Subcutaneous abdominal adipose tissue (tissue), 5 donors: ENCODE measurements around the gene EBLN2.

Experiments used
- H3K27ac ChIP-seq: one replicate; pipeline ENCODE4 v1.7.0; 2013; ENCODE audit warnings: low read depth, mild to moderate bottlenecking, inconsistent platforms, low read length, moderate library complexity
- H3K27me3 ChIP-seq, 5 donors: one replicate each; pipeline ENCODE4 v1.7.0; 2013; ENCODE audit warnings: low read length in 5 of 5, inconsistent platforms in 1 of 5; ENCODE audit not compliant: control insufficient read depth in 5 of 5, insufficient read depth in 4 of 5
- H3K36me3 ChIP-seq, 5 donors: one replicate each; pipeline ENCODE4 v1.7.0; 2013; ENCODE audit warnings: low read length in 5 of 5; ENCODE audit not compliant: control insufficient read depth in 5 of 5, insufficient read depth in 5 of 5
- H3K4me1 ChIP-seq, 5 donors: one replicate each; pipeline ENCODE4 v1.7.0; 2013; ENCODE audit warnings: low read length in 5 of 5, mild to moderate bottlenecking in 3 of 5, moderate library complexity in 1 of 5; ENCODE audit not compliant: control insufficient read depth in 5 of 5, insufficient read depth in 5 of 5
- H3K4me3 ChIP-seq, 5 donors: one replicate each; pipeline ENCODE4 v1.7.0; 2013; ENCODE audit warnings: low read length in 5 of 5, low read depth in 1 of 5
- H3K9ac ChIP-seq, 5 donors: one replicate each; pipeline ENCODE4 v1.7.0; 2013; ENCODE audit warnings: low read length in 5 of 5, mild to moderate bottlenecking in 4 of 5, moderate library complexity in 3 of 5
- H3K9me3 ChIP-seq, 5 donors: one replicate each; pipeline ENCODE4 v1.7.0; 2013; ENCODE audit warnings: low read length in 5 of 5; ENCODE audit not compliant: control insufficient read depth in 5 of 5
- donor health status: healthy.
- donor health status: healthy.
- donor health status: healthy.
- donor health status: healthy.
- donor health status: healthy.

The EBLN2 gene

GRCh38 chr3:73061416-73061815 is at the start of gene EBLN2:
Gene EBLN2, plus strand, starts transcription at chr3:73061659. Its CDS starts 423 bp downstream, at chr3:73062082.
- H3K27me3 ChIP-seq: no peaks in the 10 kb centered on the region
- H3K4me3 ChIP-seq: no peak within 1 kb of the TSS
- H3K27ac ChIP-seq: no peak within 1 kb of the TSS
- H3K4me1 ChIP-seq: peaks cover 0 to 5% (median 0%) of the 10 kb centered on the region in 5 donors
- peaks cover 20 to 32% (median 30%) of the 10 kb centered on the region in 5 donors for H3K36me3 ChIP-seq
- H3K9ac ChIP-seq: no peak within 1 kb of the TSS
- no peaks in the 10 kb centered on the region for H3K9me3 ChIP-seq

GRCh38 chr3:73018298-73018697 is 43.2 kb upstream of the EBLN2 start:
- Histone ChIP-seq H3K4me1 (peaks cover 0 to 16% (median 7%) of the 10 kb centered on the region in 5 donors), H3K4me3 (no peak overlapping the region), H3K36me3 (no peaks in the 10 kb centered on the region)

GRCh38 chr3:73018790-73019441 is 42.5 kb upstream of the EBLN2 start:
- Histone ChIP-seq H3K27ac (no peak overlapping the region), H3K4me1 (peaks cover 0 to 16% (median 7%) of the 10 kb centered on the region in 5 donors), H3K4me3 (no peak overlapping the region)

More at GRCh38 chr3:73018298-73018697, 43.2 kb upstream of the EBLN2 start:
- Histone ChIP-seq H3K27ac (no peak overlapping the region), H3K27me3 (no peaks in the 10 kb centered on the region), H3K9ac (no peak overlapping the region), H3K9me3 (no peaks in the 10 kb centered on the region)

GRCh38 chr3:73021301-73021835 is 40.1 kb upstream of the EBLN2 start:
- H3K4me1 ChIP-seq: peaks cover 0 to 36% (median 24%) of the 10 kb centered on the region in 5 donors
- H3K27ac ChIP-seq: no peak overlapping the region

More at GRCh38 chr3:73018790-73019441, 42.5 kb upstream of the EBLN2 start:
- H3K27me3 ChIP-seq: no peaks in the 10 kb centered on the region
- H3K36me3 ChIP-seq: no peaks in the 10 kb centered on the region
- H3K9ac ChIP-seq: no peak overlapping the region
- H3K9me3 ChIP-seq: no peaks in the 10 kb centered on the region

GRCh38 chr3:73024836-73025235 is 36.6 kb upstream of the EBLN2 start:
- Histone ChIP-seq H3K9ac (no peak overlapping the region), H3K4me1 (peaks cover 4 to 45% (median 30%) of the 10 kb centered on the region in 5 donors), H3K9me3 (no peaks in the 10 kb centered on the region), H3K4me3 (no peak overlapping the region), H3K36me3 (no peaks in the 10 kb centered on the region), H3K27me3 (no peaks in the 10 kb centered on the region), H3K27ac (no peak overlapping the region)

More at GRCh38 chr3:73021301-73021835, 40.1 kb upstream of the EBLN2 start:
- Histone ChIP-seq H3K36me3 (no peaks in the 10 kb centered on the region), H3K9me3 (no peaks in the 10 kb centered on the region), H3K9ac (no peak overlapping the region), H3K27me3 (no peaks in the 10 kb centered on the region), H3K4me3 (no peak overlapping the region)

GRCh38 chr3:73026111-73026759 is 35.2 kb upstream of the EBLN2 start:
- no peaks in the 10 kb centered on the region for H3K9me3 ChIP-seq
- no peak overlapping the region for H3K27ac ChIP-seq
- H3K9ac ChIP-seq: no peak overlapping the region
- no peaks in the 10 kb centered on the region for H3K27me3 ChIP-seq
- peaks cover 4 to 45% (median 33%) of the 10 kb centered on the region in 5 donors for H3K4me1 ChIP-seq
- no peak overlapping the region for H3K4me3 ChIP-seq
- H3K36me3 ChIP-seq: no peaks in the 10 kb centered on the region

GRCh38 chr3:73026760-73027113 is 34.7 kb upstream of the EBLN2 start:
- H3K4me1 ChIP-seq: peaks cover 4 to 42% (median 31%) of the 10 kb centered on the region in 5 donors
- H3K27me3 ChIP-seq: no peaks in the 10 kb centered on the region
- H3K9me3 ChIP-seq: no peaks in the 10 kb centered on the region
- H3K9ac ChIP-seq: no peak overlapping the region
- H3K36me3 ChIP-seq: no peaks in the 10 kb centered on the region
- H3K4me3 ChIP-seq: no peak overlapping the region
- no peak overlapping the region for H3K27ac ChIP-seq

- no peaks in the 10 kb centered on the region for H3K36me3 ChIP-seq
- peak overlapping the region; percentile 58 for H3K27ac ChIP-seq
- H3K9ac ChIP-seq: no peak overlapping the region
- H3K4me1 ChIP-seq: peaks cover 4 to 39% (median 31%) of the 10 kb centered on the region in 5 donors
- H3K9me3 ChIP-seq: no peaks in the 10 kb centered on the region
- H3K4me3 ChIP-seq: no peak overlapping the region
- H3K27me3 ChIP-seq: no peaks in the 10 kb centered on the region
Observed at GRCh38 chr3:73028803-73029202, 32.7 kb upstream of the EBLN2 start.

GRCh38 chr3:73029321-73029796 is 32.1 kb upstream of the EBLN2 start:
- peaks cover 4 to 38% (median 31%) of the 10 kb centered on the region in 5 donors for H3K4me1 ChIP-seq

GRCh38 chr3:73030073-73030597 is 31.3 kb upstream of the EBLN2 start:
- Histone ChIP-seq H3K4me3 (no peak overlapping the region), H3K27ac (peak overlapping the region; percentile 58), H3K9me3 (no peaks in the 10 kb centered on the region), H3K4me1 (peaks cover 4 to 31% (median 25%) of the 10 kb centered on the region in 5 donors), H3K27me3 (no peaks in the 10 kb centered on the region), H3K36me3 (no peaks in the 10 kb centered on the region), H3K9ac (peak overlapping the region in 1 of 5 donors; percentile 20)

More at GRCh38 chr3:73029321-73029796, 32.1 kb upstream of the EBLN2 start:
- no peak overlapping the region for H3K4me3 ChIP-seq
- H3K36me3 ChIP-seq: no peaks in the 10 kb centered on the region
- peak overlapping the region in 1 of 5 donors; percentile 20 for H3K9ac ChIP-seq
- peak overlapping the region; percentile 58 for H3K27ac ChIP-seq
- H3K27me3 ChIP-seq: no peaks in the 10 kb centered on the region
- no peaks in the 10 kb centered on the region for H3K9me3 ChIP-seq
